GF-D8 (cell line): Measurements from ENCODE around the gene TOP3B.

Source experiments
- DNase-seq: peaks from one replicate; lab custom pipeline; 2025; lab: John Stamatoyannopoulos, UW

The TOP3B gene, protein sequence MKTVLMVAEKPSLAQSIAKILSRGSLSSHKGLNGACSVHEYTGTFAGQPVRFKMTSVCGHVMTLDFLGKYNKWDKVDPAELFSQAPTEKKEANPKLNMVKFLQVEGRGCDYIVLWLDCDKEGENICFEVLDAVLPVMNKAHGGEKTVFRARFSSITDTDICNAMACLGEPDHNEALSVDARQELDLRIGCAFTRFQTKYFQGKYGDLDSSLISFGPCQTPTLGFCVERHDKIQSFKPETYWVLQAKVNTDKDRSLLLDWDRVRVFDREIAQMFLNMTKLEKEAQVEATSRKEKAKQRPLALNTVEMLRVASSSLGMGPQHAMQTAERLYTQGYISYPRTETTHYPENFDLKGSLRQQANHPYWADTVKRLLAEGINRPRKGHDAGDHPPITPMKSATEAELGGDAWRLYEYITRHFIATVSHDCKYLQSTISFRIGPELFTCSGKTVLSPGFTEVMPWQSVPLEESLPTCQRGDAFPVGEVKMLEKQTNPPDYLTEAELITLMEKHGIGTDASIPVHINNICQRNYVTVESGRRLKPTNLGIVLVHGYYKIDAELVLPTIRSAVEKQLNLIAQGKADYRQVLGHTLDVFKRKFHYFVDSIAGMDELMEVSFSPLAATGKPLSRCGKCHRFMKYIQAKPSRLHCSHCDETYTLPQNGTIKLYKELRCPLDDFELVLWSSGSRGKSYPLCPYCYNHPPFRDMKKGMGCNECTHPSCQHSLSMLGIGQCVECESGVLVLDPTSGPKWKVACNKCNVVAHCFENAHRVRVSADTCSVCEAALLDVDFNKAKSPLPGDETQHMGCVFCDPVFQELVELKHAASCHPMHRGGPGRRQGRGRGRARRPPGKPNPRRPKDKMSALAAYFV

DNA sequence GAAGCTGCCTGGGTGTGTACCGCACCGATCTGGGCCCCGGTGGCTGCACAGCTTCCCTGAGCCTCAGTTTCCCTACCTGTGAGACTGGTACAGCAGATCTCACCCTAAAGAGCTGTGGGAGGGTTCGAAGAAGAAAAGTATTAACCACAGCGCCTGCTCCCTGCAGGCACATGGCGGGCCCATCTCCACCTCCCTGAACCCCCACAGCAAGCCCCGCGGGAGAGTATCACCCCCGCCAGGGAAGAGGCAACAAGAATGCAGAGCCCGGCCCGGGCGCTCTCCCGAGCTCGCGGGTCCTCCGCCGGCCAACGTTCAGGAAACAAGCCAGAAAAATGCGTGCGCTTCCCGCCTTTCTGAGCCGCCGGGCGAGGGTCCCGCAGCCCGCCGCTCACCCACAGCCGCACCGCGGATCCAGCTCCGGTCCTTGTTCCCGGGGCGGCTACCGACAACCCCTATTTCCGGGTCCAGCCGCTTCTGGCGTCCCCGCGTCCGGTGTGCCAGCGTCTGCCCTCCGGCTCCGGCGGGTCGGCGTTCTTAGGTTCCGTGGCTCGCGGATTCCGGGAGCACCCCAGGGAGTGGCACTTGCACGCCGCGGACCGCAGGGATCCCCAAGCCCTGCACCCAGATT, at the start of gene TOP3B:
Gene TOP3B (minus strand): TSS at position 450 of the 628 bp plus-strand sequence. CDS start 7,078 bp downstream, outside the sequence.
- no peak for DNase-seq

DNA sequence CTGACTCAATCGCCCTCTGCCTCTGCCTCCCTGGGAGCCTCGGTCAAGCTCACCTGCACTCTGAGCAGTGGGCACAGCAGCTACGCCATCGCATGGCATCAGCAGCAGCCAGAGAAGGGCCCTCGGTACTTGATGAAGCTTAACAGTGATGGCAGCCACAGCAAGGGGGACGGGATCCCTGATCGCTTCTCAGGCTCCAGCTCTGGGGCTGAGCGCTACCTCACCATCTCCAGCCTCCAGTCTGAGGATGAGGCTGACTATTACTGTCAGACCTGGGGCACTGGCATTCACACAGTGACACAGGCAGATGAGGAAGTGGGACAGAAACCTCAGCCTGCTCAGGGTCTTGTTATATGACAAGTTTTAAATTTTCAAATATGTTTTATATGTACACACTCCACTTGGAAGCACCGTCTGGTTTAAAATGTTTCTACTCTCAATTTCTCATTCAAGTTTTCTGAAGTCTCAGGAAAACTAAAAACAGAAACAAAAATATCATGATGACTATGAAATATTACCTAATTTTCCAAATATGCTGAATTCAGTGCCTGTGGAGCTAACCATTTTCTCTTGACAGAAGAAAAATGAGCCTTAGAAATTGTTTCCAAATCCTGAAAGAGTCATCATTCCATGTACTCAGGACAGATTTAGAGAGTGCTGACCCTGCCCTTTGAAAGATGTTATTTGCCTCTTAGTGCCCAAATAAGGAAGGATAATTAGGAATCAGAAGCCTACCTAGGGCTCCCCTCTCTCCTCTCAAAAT, 48.8 kb upstream of the TOP3B start:
- no peak for DNase-seq

DNA sequence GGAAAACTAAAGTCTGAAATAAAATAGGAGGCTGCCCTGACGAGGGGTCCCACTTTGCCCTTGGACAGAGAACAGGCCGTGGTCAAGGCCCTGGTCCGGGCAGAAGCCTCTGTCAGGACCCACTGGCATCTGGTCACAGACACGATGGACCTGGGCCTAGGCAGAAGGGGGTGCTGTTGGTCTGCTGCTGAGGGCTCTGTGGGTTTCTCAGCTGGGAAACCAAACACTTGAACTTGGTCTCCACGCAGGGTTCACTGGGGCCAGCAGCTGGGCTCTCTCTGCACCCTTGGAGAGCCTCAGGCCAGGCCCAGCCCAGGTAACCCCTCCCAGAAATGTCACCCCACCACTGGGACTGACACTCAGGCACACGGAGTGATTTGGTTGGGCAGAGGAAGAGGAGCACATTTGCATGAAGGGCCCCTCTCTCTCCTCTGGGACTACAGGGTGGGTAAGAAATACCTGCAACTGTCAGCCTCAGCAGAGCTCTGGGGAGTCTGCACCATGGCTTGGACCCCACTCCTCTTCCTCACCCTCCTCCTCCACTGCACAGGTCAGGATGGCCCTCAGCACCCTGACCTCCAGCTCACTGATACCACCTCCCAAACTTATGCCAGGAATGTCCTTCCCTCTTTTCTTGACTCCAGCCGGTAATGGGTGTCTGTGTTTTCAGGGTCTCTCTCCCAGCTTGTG, 48.1 kb upstream of the TOP3B start:
- no peak for DNase-seq

DNA sequence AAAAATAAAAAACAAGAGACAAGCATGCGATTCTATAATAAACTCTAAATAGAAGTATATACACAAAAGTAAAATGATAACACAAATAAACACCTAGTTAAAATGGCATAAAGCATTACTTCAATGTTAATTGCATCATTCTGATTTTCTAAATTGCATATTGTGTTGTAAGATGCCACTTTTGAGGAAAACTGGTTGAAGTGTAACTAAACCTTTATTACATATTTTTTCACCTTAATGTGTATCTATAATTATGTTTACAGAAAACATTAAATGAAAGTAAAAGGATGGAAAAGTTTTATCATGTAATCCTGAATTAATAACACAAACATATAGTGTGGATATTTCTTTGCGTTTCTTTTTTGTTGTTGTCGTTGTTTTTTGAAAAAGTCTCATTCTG, 45.4 kb upstream of the TOP3B start:
- DNase-seq: no peak

DNA sequence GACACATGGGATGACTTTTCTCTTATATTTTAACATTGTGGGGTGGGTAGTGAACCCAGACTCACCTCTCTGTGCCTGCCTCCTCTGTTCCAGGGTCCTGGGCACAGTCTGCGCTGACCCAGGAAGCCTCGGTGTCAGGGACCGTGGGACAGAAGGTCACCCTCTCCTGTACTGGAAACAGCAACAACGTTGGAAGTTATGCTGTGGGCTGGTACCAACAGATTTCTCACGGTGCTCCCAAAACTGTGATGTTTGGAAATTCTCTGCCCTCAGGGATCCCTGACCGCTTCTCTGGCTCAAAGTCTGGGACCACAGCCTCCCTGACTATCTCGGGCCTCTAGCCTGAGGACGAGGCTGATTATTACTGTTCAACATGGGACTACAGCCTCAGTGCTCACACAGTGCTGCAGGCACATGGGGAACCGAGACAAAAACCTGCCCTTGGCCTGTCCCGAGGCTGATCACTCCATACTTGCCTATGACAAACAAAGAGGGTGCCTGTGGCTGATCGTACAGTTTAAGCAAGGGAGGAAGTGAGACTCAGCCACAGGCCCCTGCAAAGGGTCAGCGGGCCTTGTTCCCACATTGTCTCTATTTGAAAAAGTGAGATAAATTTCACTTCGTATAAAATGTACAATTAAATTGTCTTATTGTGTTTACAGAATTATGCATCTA, 43.7 kb upstream of the TOP3B start:
- DNase-seq: no peak

DNA sequence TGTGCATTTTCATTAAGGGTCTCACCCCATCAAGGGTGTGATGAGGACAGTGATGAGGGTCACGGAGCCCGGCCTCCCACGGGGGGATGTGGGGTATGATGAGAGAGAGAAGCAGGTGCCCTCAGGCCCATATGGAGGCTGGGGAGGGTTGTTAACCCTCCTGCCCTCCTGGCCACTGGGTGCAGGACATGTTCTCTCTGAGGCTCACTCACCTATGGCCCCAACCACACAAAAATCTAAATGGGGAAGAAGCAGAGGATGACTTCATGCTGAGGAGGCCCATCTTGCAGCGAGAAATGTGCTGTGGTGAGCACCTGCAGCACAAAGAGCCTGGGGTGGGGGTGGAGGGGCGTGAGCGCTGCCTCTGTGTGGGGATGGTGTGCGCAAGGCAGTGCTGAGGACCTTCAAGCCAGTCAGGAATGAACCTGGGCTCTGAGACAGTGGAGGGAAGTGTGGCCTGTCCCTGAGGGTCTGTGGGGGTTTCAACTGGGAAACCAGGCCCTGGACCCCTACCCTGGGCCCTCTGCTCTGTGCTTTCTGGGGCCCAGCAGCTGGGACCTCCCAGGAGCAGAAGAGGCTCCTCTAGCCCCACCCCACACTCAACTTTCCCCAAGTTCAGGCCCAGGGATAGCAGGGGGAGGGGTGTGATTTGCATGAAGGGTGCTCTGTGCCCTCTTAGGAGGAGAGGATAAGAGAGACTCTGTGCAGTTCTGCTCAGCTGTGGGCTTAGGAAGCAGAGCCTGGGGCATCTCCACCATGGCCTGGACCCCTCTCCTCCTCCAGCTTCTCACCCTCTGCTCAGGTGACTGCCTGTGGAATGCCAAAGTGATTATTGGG, 43.0 kb upstream of the TOP3B start:
- DNase-seq: no peak

DNA sequence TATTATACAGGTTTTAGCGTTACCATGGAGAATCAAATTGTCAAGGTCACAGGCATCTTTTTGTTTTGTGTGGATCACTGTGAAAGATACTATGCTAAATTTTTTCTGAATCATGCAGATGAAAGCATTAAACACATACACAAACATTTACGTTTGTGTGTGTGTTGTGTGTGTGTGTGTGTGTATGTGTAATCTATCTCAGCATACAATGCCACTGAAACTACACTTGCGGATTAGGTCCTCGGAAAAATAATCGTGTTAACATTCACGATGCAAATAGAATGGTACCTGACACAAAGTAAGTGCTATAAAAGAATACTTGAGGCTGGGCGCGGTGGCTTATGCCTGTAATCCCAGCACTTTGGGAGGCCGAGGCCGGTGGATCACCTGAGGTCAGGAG, 41.9 kb upstream of the TOP3B start:
- no peak for DNase-seq

DNA sequence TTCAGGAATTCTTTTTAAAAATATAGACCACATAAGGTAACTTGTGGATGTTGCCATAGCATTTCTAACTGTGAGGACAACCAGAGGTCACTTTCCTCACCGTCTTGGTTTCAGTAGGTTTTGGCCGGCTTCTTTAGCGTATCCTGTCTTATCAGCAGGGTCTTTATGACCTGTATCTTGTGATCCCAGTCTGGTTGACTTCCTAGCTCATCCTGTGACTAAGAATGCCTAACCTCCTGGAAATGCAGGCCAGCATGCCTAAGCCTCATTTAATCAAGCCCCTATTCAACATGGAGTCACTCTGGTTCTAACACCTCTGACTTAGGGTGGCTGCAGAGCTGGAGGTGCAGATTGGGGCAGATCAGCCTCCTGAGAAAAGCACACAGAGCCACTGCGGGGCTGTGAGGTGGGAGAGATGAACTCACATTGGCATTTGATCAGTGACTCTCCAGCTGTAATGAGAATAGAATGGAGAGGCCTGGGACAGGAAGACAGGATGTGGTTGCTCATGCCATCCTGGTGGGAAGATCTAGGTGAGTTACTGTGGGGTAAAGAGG, 41.1 kb upstream of the TOP3B start:
- DNase-seq: no peak

DNA sequence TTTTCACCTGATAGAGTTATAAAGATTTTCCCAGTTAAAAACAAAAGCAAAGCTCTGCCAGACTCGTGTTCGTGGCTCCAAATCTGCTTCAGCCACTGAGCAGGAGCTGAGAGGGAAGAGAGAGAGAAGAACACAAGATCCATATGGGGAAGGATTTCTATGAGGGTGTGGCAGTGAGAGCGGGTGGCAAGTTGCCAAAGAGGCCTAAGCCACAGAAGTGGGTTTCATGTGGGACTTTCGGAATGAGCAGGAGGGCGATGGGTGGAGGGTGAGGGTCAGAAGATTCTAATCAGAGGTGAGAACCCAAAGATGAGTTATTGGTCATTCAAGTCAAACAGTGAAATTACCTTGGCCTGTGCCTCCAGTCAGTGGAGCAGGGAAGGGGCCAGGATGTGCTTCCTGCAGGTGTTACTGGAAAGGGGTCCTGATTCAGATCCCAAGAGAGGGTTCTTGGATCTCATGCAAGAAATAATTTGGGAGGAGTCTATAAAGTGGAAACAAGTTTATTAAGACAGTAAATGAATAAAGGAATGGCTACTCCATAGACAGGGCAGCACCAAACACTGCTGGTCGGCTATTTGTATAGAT, 40.5 kb upstream of the TOP3B start:
- DNase-seq: no peak

DNA sequence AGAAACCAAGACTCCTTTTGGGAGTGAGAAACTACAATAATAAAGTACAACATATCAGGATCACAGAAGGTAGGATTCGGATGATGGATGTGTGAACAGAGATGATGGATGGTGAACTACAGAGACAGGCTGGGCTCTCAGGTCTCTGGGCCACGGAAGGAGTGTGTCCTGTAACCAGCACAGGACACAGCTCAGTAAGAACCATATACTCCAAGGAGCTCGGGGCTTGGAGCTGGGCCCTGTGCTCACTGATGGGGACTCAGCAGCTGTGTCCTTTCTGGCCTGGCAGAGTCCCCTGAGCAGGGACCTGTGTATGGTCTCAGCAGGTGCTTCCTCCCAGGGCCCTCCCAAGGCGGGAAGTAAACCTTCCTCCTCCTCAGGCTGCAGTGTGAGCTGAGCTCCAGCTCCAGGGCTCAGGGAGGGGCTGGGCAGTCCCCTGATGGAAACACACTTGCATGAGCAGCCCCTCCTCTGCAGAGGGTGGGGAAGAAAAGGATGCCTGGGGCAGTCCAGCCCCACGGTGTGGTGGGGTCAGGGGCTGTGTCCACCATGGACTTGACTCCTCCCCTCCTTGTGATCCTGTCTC, 39.8 kb upstream of the TOP3B start:
- no peak for DNase-seq

DNA sequence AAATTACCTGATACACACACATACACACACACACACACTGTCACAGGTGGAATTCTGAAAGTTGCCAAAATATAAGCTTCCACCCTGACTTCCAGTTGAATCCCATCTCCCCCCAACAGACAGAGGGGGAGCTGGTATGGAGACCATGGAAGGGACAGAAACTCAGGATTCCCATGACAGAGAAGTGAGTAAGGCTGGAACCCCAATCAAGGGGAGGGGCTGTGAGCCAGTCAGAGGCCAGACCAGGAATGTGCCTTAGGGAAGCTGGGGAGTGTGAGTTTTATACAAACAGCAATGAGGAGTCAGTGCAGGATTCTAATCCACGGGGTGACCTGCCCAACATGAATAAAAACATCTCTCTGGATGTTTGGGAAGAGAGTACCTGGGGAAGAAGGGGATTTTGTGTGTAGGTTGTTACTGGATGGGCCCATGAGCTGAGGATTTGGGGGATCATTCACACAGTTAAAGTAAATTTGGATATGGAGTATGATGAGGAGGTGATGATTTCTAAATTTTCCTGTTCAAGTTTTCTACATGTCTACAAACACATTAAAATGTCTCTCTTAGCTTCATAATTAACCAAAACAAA, 38.7 kb upstream of the TOP3B start:
- DNase-seq: no peak

DNA sequence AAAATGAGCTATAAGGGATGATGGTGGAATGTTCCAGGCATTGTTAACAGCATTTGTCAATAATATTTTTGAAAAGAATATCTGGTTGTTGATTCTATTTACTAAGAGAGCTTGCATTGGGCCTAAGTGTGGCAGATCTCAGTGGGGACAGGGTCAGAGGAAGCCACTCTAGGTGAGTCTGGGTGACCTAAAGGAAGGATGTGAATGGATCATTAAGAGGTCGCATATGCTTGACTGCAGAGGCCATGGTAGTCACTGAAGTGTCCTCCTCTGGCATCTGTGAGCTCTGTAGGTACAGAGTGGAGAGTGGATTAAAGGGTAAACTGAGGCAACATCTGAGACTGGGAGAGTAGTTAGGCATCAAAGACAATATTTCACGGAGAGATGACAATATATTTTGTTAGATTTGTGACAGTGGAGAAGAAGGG, 37.9 kb upstream of the TOP3B start:
- DNase-seq: no peak

DNA sequence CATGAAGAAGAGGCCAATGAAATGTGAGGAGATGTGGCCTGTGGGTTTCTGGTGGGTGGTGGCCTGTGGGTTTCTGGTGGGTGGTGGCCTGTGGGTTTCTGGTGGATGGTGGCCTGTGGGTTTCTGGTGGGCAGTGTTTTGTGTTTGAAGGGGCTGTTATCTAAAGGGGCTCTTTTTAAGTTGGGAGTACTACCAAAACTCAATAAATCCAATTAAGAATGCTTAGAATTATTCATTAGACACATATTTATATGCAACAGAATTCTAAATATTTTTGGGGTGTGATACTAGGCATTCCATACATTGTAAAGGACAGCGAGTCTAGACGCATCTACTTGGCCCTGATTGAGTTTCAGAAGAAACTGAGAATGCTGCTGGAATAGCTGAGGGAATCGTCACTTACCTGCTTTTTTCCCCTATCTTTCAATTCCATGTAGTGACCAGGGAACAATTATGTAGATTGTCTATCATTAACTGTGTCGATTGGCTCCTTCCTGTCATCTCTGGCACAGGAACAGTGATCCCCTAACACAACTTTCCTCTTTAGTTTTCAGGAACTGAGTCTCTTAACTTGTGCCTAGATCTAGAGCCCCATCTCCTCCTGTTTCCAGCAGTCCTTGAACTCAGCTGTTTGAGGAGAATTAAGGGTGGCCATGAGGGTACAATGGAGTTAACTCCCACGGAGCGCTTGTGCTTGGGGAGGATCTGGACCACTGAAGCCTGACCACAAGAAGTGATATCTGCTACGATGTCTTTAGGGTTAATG, 37.3 kb upstream of the TOP3B start:
- no peak for DNase-seq

DNA sequence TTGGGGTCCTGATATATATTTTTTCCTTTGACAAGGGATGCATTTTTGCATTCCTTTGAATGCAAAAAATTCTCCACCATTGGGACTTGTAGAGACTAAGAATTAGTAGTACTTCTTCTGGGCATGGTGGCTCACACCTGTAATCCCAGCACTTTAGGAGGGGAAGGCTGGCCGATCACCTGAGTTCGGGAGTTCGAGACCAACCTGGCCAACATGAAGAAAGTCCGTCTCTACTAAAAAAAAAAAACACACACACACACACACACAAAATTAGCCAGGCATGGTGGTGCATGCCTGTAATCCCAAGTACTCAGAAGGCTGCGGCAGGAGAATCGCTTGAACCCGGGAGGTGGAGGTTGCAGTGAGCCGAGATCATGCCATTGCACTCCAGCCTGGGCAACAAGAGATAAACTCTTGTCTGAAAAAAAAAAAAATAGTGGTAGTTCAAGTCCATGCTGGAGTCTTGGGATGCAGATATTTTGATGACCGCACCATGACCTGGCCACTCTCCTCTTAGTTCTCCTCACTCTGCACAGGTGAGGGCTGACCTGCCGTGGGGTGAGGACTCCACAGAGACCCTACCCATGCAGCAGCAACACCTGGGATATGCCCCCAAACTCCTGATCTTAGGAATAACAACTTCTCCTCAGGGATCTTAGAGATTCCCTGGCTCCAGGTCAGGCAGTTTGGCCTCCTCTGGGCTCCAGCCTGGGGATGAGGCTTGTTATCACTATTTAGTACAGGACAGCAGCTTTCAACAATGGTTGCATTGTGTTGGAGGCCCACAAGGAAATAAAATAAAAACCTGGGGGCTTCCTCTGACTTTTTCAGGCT, 36.5 kb upstream of the TOP3B start:
- no peak for DNase-seq

DNA sequence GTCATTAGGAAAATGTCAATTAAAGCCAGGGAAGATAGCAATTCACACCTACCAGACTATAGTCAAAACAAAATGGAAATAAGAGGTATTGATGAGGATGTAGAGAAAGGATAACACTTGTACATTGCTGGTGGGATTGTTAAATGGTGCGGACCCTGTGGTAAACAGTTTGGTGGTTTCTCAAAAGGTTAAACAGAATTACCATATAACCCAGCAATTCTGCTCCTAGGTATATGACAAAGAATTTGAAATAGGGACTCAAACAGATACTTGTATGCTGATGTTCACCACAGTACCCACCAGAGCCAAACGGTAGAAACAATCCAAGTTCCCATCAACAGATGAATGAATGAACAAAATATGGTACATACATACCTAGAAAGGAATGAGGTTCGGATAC, 33.0 kb upstream of the TOP3B start:
- DNase-seq: no peak

DNA sequence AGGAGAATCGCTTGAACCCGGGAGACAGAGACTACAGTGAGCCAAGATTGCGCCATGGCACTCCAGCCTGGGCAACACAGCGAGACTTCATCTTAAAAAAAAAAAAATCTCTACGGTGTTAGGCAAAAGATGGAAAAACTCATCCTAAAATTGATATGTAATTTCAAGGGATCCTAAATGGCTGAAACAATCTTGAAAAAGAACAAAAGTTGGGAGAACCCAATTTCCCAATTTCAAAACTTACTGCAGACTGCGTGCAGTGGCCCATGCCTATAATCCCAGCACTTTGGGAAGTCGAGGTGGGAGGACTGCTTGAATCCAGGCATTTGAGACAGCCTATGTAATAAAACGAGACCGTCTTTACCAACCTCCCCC, 31.7 kb upstream of the TOP3B start:
- DNase-seq: no peak
